NCI-H1105 (cell line): Measurements from ENCODE around the gene SLC25A1.

Experiments
- DNase-seq: peaks from one replicate; lab custom pipeline; 2025; lab: John Stamatoyannopoulos, UW

SLC25A1 gene

GRCh38 chr22:19180740-19181410 lies 2.3 kb upstream of the SLC25A1 start:
- DNase-seq: no peak

- no peak for DNase-seq
These were observed 1.7 kb upstream of the SLC25A1 start for GRCh38 chr22:19180234-19180633.

DNA sequence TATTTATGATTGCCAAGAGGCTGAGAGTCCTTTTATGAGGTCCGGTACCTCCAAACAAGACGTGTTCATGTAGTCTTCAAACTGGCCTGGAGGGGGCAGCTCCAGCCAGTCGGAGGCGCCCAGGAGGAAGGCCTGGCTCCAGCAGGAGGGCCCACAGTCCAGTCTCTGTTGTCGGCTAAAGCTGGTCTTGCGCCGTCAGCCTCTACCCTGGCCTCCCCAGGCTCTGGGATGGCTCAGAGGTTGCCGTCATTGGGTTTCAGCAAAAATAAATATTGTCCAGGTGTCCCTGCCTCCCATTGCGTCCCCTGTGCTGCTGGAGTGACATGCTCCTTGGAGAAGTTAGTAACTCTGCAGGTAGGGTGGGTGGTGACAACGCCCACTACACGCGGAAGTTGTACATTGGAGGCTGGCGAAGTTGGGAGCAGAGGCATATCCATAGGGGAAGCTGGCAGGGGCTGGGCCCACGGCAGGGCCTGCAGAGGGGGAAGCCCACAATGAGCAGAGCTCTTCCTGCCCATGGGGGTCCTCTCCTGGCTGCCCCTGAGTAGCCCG lies 1.0 kb upstream of the SLC25A1 start:
- peak; percentile 37 for DNase-seq

GRCh38 chr22:19178065-19178656 lies 375 bp downstream of the SLC25A1 start:
- peak; percentile 38 for DNase-seq

- DNase-seq: no peak
These were observed 1.1 kb downstream of the SLC25A1 start for GRCh38 chr22:19177164-19178064.

GRCh38 chr22:19176732-19177131 lies 1.8 kb downstream of the SLC25A1 start:
- no peak for DNase-seq

GRCh38 chr22:19176175-19176643 lies 2.3 kb downstream of the SLC25A1 start:
- DNase-seq: no peak

DNA sequence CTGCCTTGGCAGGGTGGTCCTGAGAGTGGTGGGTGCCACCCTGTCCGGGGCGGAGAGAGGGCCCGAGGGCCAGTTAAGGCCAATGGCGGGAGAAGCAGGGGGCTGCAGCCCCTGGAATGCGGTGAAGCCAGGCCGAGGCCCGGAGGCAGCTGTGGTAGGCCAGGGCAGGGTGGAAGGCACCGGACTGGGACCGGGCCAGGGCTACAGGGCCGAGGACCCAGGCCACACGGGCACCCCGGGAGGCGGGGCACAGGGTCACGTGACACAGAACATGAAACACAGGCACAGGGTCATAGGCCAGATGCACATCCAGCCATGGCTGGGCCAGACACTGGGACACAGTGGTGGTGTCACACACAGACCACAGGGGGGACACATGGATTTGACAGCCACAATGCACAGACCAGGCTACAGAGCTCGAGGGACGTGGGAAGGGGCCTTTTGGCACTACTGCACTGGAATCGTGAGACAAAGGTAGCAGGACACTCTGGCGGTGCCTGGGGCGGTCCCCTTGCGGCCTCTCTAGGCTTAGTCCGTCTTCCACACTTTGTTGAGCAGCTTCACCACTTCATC lies 2.8 kb downstream of the SLC25A1 start:
- no peak for DNase-seq

GRCh38 chr22:19175026-19175601 lies 3.4 kb downstream of the SLC25A1 start:
- no peak for DNase-seq

- no peak for DNase-seq
These were observed 4.2 kb downstream of the SLC25A1 start for GRCh38 chr22:19174106-19175025.

- no peak for DNase-seq
These were observed 5.2 kb downstream of the SLC25A1 start for GRCh38 chr22:19173047-19174035.

DNA sequence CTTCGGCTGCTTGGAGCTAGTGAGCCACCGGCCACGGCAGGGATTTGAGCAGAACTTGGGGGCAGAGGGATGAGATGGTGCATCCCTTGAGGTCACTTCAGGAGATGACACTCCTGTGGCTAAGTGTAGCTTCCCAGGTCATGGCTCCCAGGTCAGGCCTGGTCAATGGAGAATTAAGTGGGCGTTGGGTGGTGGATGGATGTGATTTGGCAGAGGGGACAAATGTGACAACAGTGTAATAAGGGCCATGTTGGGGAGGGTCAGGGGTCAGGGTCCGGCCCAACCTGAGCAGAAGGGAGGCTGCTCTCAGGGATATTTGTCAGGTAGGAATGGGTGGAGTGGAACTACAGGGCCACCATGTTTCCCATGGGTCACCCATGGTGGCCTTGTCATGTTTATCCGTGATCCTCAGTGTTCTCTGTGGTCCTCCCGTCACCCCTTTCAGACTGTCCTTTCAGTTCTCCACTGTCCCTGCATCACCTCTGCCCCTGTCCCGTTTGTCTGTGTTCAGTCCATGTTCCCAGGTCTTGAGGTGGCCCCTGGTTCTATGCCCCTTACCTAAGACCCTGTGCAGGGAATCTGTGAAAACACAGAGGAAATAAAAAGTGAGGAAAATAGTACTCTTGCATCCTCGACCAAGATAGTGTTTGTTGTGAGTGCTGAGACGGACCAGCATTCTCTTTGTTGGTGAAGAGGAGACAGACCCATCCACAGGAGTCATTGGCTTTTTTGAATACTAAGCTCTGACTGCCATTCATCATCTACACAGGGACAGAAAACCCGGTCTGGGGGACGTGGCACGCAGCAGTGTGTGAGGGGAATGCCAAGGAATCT lies 6.1 kb downstream of the SLC25A1 start:
- no peak for DNase-seq

DNA sequence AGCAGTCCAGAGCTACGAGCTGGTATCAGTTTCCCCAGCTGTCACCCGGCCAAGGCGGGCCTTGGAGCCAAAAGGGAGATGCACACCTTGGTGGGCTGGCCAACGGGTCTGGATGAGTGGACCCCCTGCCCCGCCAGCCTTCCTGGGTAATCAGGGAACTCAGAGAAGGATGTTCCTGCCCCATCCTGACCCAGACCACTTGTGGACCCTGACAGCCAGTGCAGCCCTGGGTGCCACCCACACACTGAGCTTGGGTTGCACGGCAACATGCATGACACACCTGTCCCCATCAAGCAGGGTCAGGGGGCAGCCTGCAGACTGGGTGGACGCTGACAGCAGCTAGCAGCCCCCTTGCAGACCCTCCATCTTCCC lies 8.6 kb downstream of the SLC25A1 start:
- no peak for DNase-seq

DNA sequence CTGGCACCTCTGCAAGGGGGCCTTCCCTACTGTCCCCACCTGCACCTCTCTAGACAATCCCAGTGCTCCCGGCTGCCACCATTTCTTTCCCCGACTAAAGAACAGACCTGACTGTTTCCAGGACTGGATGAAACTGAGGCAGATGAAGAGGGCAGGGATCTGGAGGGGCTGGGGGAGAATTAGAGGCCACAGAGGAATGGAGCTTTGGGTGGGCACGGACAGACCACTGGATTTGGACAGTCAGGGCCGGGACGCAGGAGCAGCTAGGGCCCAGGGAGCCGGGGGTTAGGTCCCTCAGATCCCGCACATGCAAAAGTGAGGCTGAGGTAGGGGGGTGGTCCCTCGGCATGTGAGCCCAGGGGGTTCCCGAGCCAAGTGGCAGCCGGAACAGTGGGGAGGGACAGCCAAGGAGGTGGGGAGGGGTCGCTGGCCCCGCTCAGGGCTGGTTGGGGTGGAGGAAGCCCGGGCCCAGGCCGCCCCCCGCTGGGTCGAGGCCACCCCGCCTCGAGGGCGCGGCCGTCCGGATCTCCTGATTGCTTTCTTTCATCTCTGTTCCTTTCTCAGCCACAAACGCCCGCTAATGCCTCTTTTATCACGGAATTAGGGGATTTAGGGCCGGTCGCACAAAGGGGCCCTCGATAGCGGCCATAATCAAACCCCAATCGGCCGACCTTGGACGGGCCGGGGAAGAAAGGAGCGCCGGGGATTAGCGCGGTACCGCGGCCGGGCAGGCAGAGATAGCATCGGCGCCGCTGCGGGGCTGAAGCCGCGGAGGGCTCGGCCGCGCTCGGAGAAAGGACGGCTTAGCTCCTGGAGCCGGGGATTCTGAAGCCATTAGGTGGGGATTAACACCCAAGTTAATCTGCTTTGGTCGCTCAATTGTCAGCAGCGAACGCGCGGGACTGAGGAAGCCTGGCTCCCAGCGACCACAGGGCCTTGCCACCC lies 9.3 kb downstream of the SLC25A1 start:
- DNase-seq: no peak

GRCh38 chr22:19168088-19168890 lies 10.2 kb downstream of the SLC25A1 start:
- DNase-seq: no peak

DNA sequence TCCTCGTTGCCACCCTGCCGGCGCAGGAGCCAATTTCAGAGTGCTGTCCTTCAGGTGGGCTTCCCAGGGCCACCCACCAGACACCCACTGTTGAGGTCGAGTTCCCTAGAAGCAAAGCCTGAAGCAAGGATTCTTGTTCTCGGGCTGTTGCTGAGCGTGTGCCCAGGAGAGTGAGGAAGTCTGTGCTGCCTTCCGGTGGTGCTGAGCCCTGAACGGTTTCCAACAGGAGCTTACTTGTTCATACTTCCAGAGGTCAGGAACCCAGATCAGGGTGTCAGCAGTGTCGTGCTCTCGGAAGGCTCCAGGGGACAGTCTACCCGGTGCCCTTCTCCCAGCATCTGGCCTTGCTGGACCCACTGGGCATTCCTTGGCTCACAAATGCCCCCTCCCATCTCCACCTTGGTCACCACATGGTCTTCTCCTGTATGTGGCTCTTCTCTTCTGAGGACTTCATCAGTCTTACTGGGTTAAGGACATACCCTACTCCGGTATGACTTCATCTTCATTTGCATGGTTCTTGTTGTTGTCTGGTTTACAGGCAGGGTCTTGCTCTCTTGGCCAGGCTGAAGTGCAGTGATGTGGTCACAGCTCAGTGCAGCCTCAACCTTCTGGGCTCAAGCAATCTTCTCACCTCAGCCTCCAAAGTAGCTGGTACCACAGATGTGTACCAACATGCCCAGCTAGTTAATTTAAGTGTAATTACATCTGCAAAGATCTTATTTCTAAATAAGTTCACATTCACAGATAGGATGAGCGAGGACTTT lies 11.2 kb downstream of the SLC25A1 start:
- no peak for DNase-seq
